ENCODE data around the gene HYPK. TPM values are rescaled to one million over a fixed set of nuclear protein-coding genes. Genes with fewer than 3 reads are reported as not detected.
"Not testable (repeated sequence)": the region's sequence is repeated elsewhere in the genome, so short reads cannot be mapped to it uniquely, and the experiment has no call there.

The HYPK gene
- polyA plus RNA-seq, 3 donors: 12.9 to 21.1 (median 13.3) TPM

DNA sequence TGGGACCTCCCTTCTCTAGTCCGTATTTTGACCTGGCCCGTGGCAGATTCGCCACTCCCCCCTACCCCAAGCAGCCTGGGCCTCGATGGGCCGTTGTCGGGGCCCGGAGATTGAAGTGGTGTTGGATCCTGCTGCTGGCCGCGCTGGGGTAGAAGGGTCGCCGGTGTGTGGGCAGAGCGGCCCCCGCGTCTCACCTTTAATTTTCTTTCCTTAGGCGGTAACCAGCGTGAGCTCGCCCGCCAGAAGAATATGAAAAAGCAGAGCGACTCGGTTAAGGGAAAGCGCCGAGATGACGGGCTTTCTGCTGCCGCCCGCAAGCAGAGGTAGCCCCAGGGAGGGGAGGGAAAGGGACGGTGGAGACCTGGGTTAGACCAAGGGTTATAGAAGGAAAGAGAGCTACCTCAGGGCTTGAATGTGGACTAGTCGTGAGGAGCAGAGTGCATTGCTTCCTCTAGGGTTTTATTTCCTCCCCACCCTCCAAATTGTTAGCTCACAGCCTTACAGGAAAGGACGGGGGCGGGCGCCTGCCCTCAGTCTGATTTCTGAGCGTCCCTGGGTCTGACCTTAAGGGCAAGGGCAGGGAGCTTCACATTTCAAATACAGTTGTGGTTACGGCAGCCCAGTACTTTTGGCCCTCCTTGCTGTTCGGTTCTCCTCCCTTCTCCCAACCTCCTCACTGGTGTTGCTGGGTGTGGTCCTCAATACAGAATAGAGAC is 7.5 kb upstream of the HYPK start:
- no peak for DNase-seq

DNA sequence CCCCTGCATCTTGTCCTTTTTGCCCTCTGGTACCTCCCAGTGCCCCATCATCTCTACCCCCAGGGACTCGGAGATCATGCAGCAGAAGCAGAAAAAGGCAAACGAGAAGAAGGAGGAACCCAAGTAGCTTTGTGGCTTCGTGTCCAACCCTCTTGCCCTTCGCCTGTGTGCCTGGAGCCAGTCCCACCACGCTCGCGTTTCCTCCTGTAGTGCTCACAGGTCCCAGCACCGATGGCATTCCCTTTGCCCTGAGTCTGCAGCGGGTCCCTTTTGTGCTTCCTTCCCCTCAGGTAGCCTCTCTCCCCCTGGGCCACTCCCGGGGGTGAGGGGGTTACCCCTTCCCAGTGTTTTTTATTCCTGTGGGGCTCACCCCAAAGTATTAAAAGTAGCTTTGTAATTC is 6.8 kb upstream of the HYPK start:
- DNase-seq: no peak

DNA sequence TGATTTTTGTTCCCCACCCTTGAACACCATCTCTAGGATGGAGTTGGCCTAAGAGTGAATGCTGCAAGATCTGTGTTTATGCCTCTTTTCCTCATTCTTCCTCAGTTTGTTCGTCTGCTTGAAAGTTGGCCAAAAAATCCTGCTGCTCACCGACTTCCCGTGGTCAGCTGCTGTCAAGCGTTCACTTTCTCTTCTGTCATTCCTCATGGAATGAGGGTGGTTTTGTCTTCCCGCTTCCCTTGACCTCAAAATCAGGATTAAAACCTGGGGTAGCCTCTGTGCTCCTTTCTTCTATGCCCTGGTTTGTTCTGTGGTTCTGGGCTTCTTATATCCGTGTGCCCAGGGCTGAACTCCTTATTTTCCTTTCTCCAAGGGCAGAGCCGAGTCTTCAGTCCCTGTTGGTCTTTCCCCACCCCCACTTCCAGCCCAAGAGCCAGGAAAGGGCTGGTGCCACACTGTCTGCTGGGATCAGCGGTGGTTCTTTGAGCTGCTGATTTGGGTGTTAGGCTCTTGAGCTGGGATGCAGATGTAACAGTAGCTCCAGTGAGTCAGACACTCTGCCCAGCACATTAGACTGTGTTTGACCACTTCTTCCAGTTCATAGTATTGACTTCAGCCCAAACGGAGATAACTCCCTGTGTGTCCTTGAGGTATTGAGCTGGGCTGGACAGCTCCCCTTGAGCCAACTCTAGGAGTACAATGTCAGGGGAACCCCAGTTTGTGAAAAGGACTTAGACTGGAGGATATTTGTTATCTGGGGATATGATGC is 5.9 kb upstream of the HYPK start:
- DNase-seq: no peak

GRCh38 chr15:43795197-43795596 is 5.2 kb upstream of the HYPK start:
- DNase-seq: no peak

DNA sequence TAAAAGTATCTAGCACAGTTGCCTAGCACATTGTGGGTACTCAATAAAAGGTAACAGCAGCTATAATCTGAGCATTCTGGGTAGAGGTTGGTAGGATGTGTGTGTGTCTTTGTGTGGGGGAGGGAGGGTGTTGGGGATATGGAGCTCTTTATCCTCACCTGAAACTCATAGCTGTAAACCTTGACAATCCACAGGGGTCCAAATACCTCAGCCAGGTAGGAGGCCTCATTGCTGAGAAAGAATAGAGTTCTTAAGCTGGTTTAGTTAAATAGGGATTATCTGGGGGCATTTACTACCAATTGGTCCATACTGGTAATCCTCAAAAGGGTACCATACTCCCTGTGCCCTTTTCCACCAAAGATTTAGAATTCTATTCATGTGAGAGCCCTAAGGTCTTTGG is 4.4 kb upstream of the HYPK start:
- no peak for DNase-seq

DNA sequence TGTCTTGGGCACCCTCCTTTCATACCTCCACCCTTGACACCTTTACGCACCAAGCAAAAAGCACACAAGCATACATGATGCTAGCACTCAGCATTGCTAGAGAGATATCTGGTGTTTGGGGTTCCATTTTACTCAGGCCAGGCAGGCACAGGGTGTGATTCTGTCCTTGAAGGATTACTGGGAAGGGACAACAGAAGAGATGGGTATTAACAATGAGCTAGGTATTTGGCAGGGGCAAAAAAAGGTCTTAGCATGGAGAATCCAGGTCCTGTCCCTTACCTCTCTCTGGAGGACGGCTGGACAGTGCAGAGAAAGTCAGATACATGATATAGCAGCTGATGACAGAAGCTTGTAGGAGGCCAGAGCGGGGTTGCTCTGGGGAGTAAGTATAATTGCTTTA is 3.8 kb upstream of the HYPK start:
- no peak for DNase-seq

DNA sequence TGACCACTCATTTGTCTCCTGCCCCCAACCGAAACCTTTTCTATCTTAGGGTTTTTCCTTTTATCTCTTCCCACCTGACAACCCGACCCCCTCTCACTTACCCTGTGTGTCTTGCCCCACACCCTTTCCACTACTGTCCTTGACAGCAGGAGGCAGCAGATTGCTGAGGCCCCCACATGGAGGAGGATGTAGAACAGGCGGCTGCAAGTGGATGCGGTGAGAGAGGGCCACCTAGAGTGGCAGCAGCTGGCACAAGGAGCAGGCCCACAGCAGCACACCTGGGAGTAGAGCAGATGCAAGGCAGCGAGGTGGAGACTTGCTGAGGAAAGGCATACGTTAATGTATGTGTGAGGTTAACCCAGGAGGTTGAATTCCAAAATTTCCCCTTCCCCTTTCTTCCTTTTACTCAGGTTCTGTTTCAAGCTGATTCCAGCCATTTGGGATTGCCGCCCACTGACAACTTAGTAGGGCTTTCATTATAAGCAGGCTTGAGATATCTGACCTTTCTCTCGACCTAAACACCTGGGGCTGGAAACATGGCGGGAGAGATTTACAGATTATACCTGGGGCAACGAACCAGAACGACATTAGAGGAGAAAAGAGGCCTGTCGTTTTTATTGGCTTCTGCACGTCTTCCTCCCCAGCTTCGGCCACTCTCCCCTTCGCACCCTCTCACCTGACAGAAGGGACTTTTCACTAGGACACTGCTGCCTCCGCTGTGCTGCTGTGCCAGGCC is 1.0 kb upstream of the HYPK start:
- DNase-seq: no peak

DNA sequence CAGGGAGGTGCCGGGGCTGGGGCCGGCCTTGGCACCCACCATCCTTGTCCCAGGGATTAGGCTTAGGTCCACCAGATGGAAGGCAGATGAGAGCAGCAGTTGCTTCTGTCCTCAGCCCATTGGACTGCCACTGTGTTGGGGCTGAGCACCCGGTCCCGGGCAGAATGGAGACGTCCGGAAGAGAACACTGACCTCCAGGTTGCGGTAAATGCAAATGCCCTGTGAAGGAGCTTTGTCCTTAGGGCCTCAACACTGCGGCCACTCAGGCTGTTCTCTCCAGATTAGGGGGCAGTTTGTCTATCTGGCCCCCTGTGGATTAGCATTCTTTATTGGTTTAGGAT is 484 bp upstream of the HYPK start, which contains the start of gene SERINC4:
Gene SERINC4 (minus strand): TSS at position 276 of the 341 bp plus-strand sequence. CDS start 234 bp downstream, at position 42.
- no peak for DNase-seq

- not testable (repeated sequence) for DNase-seq
Observed at GRCh38 chr15:43802676-43803075, 2.3 kb downstream of the HYPK start.

- DNase-seq: no peak
Observed at GRCh38 chr15:43808435-43808950, 8.1 kb downstream of the HYPK start.

DNA sequence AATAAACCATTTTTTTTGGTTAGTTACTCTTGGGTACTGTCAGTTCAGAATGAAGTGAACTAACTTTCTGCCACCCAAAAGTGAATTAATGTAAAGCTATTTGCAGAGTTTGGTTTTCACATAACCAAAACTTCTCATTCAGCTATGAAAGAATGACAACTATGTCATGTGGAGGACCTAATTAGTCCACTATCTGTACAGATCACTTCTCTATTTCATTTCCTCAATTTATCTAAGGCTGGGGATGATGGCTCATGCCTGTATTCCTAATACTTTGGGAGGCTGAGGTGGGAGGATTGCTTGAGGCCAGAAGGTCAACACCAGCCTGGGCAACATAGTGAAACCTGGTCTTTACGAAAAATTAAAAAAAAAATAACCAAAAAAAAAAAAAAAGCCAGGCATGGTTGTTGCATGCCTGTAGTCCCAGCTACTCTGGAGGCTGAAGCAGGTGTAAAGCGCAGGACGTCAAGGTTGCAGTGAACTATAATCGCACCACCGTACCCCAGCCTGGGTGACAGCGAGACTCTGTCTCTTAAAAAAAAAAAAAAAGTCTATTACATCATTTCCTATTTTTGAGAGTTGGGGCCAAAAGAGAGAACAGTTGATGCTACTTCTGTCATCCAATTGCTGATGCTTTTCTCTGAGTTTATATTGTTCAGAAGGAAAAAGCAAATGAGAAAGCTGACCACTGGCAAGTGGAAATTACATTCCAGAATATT is 8.7 kb downstream of the HYPK start:
- no peak for DNase-seq

DNA sequence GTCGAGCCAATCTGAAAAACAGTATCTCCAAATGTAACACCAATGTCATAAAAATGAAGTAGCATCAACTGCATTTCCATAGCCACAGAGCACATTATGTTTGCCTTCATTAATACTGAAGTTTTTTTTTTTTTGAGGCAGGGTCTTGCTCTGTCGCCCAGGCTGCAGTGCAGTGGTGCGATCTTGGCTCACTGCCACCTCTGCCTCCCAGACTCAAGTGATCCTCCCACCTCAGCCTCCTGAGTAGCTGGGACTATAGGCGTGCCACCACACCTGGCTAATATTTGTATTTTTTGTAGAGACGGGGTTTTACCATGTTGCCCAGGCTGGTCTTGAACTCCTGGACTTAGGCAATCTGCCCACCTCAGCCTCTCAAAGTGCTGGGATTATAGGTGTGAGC is 14.7 kb downstream of the HYPK start:
- not testable (repeated sequence) for DNase-seq

DNA sequence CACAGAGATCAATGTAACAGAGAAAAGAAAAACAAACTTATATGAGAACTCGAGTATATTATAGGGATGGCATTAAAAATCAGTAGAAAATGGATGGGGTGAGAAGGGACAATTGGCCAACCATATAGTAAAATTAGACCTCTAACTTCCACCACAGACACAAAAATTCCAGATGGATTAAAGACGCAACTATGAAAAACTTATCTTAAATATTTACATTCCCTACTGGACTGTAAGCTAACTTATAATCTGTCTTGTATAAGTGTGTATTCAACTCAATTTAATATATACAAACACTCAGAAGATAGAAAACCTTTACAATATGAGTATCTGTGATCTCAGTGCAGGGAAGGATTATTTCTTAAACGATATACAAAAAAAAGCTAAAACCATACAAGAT is 21.1 kb downstream of the HYPK start:
- no peak for DNase-seq

DNA sequence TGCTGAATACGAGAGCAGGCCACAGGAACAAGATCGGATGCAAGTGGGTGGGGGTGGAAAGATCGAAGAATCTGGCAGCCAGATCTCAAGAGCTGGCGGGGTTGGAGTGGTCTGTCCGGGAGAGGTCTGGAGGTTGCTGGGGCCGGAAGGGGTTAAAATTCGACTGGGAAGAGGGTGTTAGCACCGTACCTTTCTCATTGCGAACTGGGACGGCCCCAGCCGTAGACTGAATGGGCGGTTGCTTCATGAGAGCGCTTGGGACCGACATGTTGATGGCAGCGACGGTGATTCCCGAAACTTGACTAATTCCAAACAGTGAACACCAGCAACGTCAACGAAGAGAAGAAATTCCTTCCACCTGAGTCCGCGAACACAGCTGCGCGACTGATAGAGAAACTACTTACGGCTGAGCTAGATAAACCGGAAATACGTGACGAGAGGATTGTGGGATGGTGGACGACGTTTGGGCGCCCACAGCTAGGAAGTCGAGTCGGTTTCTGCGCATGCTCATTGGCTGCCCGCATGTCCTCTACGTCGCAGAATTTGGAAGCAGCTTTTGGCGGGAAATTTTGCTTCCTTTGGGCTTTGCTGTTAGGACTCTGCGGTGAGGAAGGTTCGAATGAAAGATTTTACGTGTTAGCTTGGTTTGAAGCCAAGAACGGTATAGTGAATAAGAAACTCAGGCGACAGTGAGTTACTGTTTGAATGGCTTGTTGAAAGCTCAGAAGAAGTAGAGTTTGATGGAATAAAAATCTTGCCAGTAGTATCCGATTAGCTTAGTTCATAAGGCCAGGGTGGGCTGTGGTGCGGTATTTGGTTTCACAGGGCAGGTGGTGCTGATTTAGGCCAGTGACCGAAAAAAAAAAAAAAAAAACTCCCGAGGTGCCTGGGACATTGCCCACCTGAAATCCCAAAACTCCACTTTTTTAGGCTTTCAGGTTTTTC is 24.2 kb downstream of the HYPK start, which contains the start of gene MFAP1:
Gene MFAP1 (minus strand): TSS at position 389 of the 945 bp plus-strand sequence. CDS start 121 bp downstream, at position 268.
- peak; percentile 95 for DNase-seq

- DNase-seq: not testable (repeated sequence)
Observed at GRCh38 chr15:43825305-43825704, 24.9 kb downstream of the HYPK start.

DNA sequence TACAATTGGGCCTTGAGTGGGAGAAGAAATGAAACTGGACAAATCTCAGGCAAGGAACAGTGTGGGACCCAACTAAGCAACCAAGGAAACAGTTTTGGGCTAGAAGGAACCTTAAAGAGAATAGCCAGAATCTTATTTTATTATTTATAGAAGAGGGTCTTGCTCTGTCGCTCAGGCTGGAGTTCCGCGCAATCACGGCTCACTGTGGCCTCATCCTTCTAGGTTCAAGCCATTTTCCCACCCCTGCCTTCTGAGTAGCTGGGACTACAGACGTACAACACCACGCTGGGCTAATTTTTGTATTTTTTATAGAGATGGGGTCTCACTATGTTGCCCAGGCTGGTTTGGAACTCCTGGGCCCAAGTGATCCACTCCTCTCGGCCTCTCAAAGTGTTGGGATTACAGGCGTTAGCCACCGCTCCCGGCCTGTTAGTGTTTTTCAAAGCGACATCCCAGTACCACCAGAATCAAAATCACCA is 25.7 kb downstream of the HYPK start:
- no peak for DNase-seq

- DNase-seq: peak; percentile 79
Observed at GRCh38 chr15:43826508-43827341, 26.3 kb downstream of the HYPK start, which contains the start of gene WDR76. Gene WDR76, plus strand, starts transcription at chr15:43827002. Its CDS starts 31 bp downstream, at chr15:43827033.

DNA sequence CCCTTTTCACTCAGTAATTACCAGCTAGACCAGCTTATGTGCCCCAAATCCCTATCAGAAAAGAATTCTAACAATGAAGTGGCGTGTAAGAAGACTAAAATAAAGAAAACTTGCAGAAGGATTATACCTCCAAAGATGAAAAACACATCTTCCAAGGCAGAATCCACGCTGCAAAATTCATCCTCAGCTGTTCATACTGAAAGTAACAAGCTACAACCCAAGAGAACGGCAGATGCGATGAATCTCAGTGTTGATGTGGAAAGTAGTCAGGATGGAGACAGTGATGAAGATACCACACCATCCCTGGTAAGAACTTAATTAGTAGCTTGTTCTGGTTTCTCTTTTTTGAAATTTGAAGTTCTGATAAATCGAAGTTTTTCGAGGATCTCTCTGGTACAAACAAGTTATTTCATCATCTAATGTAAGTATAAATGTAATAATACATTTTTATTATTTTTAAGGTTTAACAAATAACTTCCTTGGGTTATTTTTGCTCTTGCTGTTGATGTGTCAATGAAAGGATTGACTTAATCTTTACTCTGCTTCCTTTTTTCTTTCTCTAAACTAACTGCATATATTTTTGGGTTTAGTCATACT is 27.8 kb downstream of the HYPK start:
- DNase-seq: no peak
